RPMI8226 (cell line): Measurements from ENCODE around the gene GBP3.
"Not testable (repeated sequence)": the region's sequence is repeated elsewhere in the genome, so short reads cannot be mapped to it uniquely, and the experiment has no call there.

Experiments used
- DNase-seq: peaks from one replicate; pipeline ENCODE4 v3.0.0-alpha.2; 2015

GBP3 gene

GRCh38 chr1:89040315-89040626 is 17.6 kb upstream of the GBP3 start:
- DNase-seq, result no peak

GRCh38 chr1:89037186-89037585 is 14.5 kb upstream of the GBP3 start:
- DNase-seq, result no peak

DNA sequence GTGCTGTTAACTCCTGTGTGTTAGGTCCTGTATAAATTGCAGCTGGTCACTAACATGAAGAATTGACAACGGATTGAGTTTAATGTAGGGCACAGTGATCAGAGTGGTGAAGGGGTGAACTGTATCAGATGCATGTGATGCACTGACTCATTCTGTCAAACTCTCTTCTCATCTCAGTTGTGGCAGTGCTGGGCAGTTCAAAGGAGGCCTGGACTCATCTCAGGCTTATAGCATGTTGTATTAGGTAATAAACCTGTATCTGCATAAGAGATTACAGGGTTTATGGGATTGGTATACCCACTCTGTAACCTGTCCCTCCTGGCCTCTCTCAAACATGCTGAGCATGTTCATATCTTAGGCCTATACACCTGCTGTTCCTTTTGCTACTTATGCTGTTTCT is 12.4 kb upstream of the GBP3 start:
- no peak for DNase-seq

- not testable (repeated sequence) for DNase-seq
Measured at GRCh38 chr1:89034004-89034403, 11.3 kb upstream of the GBP3 start.

DNA sequence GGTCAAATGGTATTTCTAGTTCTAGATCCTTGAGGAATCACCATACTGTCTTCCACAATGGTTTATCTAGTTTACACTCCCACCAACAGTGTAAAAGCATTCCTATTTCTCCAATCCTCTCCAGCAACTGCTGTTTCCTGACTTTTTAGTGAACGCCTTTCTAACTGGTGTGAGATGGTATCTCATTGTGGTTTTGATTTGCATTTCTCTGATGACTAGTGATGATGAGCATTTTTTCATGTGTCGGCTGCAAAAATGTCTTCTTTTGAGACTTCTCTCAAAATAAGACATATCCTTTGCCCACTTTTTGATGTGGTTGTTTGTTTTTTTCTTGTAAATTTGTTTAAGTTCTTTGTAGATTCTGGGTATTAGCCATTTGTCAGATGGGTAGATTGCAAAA is 6.4 kb upstream of the GBP3 start:
- not testable (repeated sequence) for DNase-seq

GRCh38 chr1:89025928-89026327 is 3.3 kb upstream of the GBP3 start:
- no peak for DNase-seq

DNA sequence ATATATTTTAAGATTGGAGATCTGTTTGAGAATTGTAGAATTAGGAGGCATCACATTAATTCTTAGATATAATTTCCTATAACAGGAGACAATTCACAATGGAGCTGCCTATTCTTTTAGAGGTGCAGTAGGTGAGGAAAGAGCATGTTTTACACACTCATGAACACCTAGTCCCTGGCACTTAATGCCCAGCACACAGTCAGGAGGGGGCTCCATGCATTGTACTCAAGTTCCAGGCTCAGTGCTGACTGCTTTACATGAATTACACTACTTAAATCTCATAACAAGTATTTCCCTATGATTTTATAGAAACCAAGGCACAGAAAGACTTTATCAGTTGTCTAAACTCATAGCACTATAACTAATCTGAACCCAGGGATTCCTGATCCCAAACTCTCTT is 360 bp upstream of the GBP3 start:
- no peak for DNase-seq

- not testable (repeated sequence) for DNase-seq
Measured at GRCh38 chr1:89018318-89018717, 4.3 kb downstream of the GBP3 start.

GRCh38 chr1:89008511-89008910 is 14.2 kb downstream of the GBP3 start:
- no peak for DNase-seq

DNA sequence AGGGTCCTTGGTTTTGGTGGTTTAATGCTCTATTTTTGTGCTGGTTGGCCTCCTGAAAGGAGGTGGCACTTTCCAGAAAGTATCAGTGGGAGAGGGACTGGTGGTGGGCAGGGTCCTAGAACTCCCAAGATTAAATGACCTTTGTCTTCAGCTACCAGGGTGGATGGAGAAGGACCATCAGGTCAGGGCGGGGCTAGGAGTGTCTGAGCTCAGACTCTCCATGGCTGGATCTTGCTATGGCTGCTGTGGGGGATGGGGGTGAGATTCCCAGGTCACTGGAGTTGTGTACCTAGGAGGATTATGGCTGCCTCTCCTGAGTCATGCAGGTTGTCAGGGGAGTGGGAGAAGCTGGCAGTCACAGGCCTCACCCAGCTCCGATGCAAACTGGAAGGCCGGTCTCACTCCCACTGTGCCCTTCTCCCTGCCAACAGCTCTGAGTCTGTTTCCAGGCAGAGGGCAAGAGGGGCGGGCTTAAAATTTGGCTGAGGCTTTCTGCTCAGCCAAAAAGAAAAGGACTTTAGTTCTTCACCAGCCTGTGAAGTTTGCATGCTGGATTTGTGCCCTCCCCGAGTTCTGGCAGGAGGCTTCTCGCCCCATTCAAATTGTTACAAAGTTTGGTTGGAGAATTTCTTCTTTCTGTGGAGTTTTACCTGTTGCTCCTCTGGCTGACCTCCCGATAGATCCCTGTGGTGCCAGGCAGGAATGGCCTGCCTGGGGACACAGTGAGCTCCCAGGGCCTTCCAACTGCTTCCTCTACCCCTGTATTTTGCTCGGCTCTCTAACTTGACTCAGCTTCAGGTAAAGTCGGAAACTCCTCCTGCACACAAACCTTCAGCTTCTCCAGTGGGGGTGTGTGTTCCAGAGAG is 17.1 kb downstream of the GBP3 start:
- no peak for DNase-seq

DNA sequence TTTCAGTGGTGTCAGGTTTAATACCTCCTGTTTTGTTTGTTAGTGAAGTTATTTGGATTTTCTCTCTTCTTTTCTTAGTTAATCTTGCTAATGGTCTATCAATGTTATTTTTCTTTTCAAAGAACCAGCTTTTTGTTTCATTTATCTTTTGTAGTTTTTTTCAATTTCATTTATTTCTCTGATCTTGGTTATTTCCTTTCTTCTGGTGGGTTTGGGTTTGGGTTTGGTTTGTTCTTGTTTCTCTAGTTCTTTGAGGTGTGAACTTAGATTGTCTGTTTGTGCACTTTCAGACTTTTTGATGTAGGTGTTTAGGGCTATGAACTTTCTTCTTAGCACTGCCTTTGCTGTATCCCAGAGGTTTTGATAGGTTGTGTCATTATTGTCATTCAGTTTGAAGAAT is 20.5 kb downstream of the GBP3 start:
- not testable (repeated sequence) for DNase-seq

GRCh38 chr1:89001510-89001909 is 21.2 kb downstream of the GBP3 start:
- DNase-seq, result no peak

GRCh38 chr1:88998716-88999115 is 23.9 kb downstream of the GBP3 start:
- peak; percentile 66 for DNase-seq

DNA sequence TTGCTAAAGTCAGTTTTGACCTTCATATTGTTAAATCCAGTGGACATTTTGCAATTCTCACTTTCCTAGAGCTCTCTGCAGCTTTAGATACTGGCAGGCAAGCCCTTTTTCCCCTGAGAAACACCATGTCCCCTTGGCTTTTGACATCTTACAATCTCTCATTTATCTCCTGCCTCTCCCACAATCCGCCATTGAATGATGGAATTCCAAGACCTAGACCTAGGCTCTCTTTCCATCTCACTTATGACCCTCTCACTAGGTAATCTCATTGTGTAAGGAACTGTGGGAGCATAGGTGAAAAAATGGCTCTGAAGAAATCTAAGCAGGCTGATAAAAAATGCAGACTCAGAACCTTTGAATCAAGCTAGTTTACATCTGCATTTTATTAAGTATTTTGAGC is 32.2 kb downstream of the GBP3 start:
- no peak for DNase-seq

- no peak for DNase-seq
Measured at GRCh38 chr1:88985692-88986091, 37.0 kb downstream of the GBP3 start.

DNA sequence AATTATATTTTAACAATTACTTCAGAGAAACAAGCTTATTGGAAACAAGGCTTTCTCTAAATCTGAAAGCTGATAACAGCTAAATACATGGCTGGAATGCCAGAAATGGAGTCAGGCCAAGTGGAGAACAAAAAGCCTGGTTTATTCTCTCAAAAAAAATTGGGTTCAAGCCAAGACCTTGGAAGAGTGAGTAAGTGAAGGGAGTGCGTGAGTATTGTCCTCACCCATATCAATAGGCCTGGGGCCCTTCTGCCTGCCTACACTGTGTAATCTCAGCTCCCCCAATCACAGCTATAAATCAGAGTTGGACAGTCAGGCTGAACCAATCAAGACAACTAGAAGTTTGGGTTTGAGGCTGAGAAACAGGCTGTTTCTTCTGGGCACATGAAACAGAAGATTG is 37.6 kb downstream of the GBP3 start:
- DNase-seq, result no peak

DNA sequence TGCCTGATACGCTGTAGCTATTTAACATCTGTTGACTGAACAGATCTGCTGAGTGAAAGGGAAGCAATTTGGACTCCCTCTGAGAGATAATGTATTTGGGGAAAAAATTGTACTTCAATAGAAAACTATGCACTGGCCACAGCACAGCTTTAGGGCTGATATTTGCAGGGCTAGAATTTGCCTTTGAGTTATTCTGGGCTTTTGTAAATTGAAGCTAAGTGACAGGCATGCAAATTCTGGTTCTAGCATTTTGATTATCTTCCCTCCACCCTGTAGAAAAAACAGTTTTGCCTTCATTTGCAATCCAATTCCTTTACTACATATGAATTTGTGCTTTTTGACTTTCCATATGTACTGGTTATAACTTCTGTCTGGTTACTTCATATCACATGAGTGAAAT is 38.1 kb downstream of the GBP3 start:
- no peak for DNase-seq

DNA sequence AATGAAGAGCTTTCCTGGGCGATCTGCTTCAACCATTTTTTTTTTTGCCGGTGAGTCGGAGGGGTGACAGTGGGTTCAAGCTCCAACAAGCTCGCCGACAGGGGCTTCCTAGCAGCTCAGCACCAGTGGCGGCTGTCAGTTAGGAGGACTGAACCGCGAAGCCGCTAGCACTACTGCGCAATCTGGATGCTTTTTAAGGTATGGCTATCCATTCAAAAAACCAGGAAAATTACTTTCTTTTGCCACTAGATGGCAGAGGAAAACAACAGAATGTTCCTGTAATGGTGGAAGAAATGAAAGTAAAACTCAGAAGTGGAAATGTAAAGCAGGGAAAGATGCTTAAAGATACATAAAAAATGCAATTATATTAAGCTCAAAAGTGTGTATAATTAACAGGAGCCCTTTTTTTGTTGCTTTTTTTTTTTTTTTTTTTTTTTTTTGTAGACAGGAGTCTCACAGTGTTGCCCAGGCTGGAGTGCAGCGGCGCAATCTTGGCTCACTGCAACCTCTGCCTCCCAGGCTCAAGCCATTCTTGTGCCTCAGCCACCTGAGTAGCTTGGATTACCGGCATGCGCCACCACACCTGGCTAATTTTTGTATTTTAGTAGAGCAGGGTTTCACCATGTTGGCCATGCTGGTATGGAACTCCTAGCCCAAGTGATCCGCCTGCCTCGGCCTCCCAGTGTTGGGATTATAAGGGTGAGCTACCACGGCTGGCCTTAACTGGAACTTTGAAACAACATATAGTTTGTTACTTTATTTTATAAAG is 38.7 kb downstream of the GBP3 start:
- peak; percentile 47 for DNase-seq

DNA sequence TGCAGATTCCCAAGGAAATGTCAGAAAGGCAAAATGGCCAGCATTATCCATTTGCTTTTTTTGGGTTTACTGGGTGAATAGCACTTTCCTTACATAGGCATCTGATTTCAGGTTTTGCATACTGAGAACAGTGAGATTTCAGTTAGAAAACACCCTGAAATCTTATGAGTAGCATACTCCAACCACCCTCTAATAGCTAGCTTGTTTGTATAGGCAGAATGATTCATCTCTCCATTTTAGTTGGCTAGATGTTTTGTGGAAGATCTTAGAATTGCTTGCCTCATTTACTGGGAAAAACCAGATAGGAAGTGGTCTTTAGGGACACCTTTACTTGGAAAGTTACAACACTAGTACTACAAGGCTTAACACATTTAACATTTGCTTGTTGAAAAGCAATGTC is 40.6 kb downstream of the GBP3 start:
- DNase-seq, result no peak

GRCh38 chr1:88981506-88981905 is 41.2 kb downstream of the GBP3 start:
- not testable (repeated sequence) for DNase-seq

- DNase-seq, result no peak
Measured at GRCh38 chr1:88980870-88981269, 41.8 kb downstream of the GBP3 start.

GRCh38 chr1:88979749-88980116 is 42.9 kb downstream of the GBP3 start:
- no peak for DNase-seq

GRCh38 chr1:88979054-88979748 is 43.5 kb downstream of the GBP3 start:
- no peak for DNase-seq

- no peak for DNase-seq
Measured at GRCh38 chr1:88976235-88976634, 46.4 kb downstream of the GBP3 start.
